PC-9 (cell line): ENCODE measurements around the gene C8G.

Experiments used
- EZH2 ChIP-seq: fragments of 200-600 bp; sonication (generic); IDR thresholded peaks from 2 replicates; pipeline ENCODE4 v1.8.0; 2017; ENCODE audit warnings: antibody characterized with exemption, low read depth
- TF ChIP-seq, protein P1 (sequence below): fragments of 200-600 bp; sonication (generic); conservative IDR thresholded peaks from 2 replicates; pipeline ENCODE4 v1.6.1; 2017; ENCODE audit warnings: mixed run types, antibody characterized with exemption, mild to moderate bottlenecking, moderate library complexity

DNA sequence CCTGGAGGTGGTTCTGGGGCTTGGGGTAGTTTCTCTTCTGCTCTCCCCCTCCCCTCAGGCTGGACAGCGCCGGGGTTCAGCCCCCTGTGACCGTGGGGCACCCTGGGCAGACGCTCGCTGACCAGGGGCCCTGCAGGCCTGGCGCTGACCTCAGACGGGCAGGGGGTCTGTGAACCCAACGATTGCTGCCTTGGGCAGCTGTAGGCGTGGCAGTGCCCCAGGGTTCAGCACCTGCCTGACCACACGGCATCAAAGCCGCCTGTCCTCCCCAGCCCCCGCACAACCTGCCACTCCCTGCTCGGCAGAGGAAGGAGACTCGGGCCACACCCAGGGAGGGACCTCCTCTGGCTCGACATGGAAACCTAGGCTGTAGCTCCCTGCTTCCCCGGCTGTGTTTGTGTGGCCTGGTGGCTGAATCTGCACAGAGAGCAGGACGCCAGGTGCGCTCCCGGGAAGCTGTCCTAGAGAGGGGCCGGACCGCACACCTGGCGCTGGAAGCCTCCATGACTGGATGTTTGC lies 19.2 kb downstream of the C8G start:
- TF ChIP-seq, protein P1, sequence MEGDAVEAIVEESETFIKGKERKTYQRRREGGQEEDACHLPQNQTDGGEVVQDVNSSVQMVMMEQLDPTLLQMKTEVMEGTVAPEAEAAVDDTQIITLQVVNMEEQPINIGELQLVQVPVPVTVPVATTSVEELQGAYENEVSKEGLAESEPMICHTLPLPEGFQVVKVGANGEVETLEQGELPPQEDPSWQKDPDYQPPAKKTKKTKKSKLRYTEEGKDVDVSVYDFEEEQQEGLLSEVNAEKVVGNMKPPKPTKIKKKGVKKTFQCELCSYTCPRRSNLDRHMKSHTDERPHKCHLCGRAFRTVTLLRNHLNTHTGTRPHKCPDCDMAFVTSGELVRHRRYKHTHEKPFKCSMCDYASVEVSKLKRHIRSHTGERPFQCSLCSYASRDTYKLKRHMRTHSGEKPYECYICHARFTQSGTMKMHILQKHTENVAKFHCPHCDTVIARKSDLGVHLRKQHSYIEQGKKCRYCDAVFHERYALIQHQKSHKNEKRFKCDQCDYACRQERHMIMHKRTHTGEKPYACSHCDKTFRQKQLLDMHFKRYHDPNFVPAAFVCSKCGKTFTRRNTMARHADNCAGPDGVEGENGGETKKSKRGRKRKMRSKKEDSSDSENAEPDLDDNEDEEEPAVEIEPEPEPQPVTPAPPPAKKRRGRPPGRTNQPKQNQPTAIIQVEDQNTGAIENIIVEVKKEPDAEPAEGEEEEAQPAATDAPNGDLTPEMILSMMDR, result no peak
- TF ChIP-seq EZH2, result no peak
